Endodermal cell (in vitro differentiated cells): ENCODE measurements around the gene ANXA4. TPM values are rescaled to one million over a fixed set of nuclear protein-coding genes. Genes with fewer than 3 reads are reported as not detected.

ENCODE experiments used
- DNase-seq: peaks from one replicate; pipeline ENCODE4 v3.0.0-alpha.2; 2017
- H3K27ac ChIP-seq: 2 replicates; pipeline ENCODE4 v1.5.1; 2013; ENCODE audit warnings: mild to moderate bottlenecking, low read depth, low read length, moderate library complexity
- H3K27me3 ChIP-seq: 2 replicates; pipeline ENCODE4 v1.6.1; 2013; ENCODE audit warnings: mild to moderate bottlenecking, low read length, moderate library complexity; ENCODE audit not compliant: insufficient read depth, control insufficient read depth, poor library complexity, severe bottlenecking
- H3K36me3 ChIP-seq: 2 replicates; pipeline ENCODE4 v1.7.0; 2013; ENCODE audit warnings: mild to moderate bottlenecking, low read length, moderate library complexity; ENCODE audit not compliant: control insufficient read depth, insufficient read depth
- H3K4me1 ChIP-seq: one replicate; pipeline ENCODE4 v1.7.0; 2013; ENCODE audit warnings: low read length; ENCODE audit not compliant: control insufficient read depth, insufficient read depth
- H3K4me3 ChIP-seq: 2 replicates; pipeline ENCODE4 v1.5.1; 2013; ENCODE audit warnings: mild to moderate bottlenecking, low read length, moderate library complexity
- H3K9ac ChIP-seq: 2 replicates; pipeline ENCODE4 v1.6.1; 2013; ENCODE audit warnings: mild to moderate bottlenecking, low read length, moderate library complexity; ENCODE audit not compliant: poor library complexity, severe bottlenecking; ENCODE audit errors: extremely low read depth
- H3K9me3 ChIP-seq: 2 replicates; pipeline ENCODE4 v1.6.1; 2013; ENCODE audit warnings: mild to moderate bottlenecking, low read length, moderate library complexity; ENCODE audit not compliant: control insufficient read depth
- H3K27ac Mint-ChIP-seq: 2 replicates; pipeline ENCODE4 v1.8.0; 2020; ENCODE audit warnings: mixed read lengths
- H3K27me3 Mint-ChIP-seq: 2 replicates; pipeline ENCODE4 v1.8.0; 2021; ENCODE audit warnings: mild to moderate bottlenecking, mixed read lengths; ENCODE audit not compliant: insufficient read depth
- H3K36me3 Mint-ChIP-seq: 2 replicates; pipeline ENCODE4 v1.8.0; 2020; ENCODE audit warnings: low read depth, mixed read lengths
- H3K4me1 Mint-ChIP-seq: 2 replicates; pipeline ENCODE4 v1.8.0; 2020; ENCODE audit warnings: mixed read lengths
- H3K4me3 Mint-ChIP-seq: 2 replicates; pipeline ENCODE4 v1.8.0; 2020; ENCODE audit warnings: mild to moderate bottlenecking, moderate library complexity, mixed read lengths
- H3K9me3 Mint-ChIP-seq: 2 replicates; pipeline ENCODE4 v1.8.0; 2020; ENCODE audit warnings: mild to moderate bottlenecking, mixed read lengths
- CTCF ChIP-seq: fragments of 200-600 bp; sonication (generic); conservative IDR thresholded peaks from 2 replicates; pipeline ENCODE4 v1.5.0; 2021; ENCODE audit warnings: antibody characterized with exemption, mild to moderate bottlenecking
- WGBS, 2 experiments: methylation state at CpG; one replicate each; pipeline versions ENCODE4 v1.1.5 to v1.1.7; 2013; ENCODE audit warnings: missing lambda C conversion rate in 2 of 2, mixed read lengths in 1 of 2; ENCODE audit not compliant: insufficient coverage in 1 of 2, insufficient read length in 1 of 2; 5-methylcytosine and 5-hydroxymethylcytosine counted together
- total RNA-seq, 2 donors: library from RNA; stranded (reverse); fragmentation: NEBNext Ultra II Directional in 1 of 2; extraction: Animal tissue kit (Norgen Biotek cat#: 25700) in 1 of 2; gene quantifications; 2 replicates in 1 of 2; 3 replicates in 1 of 2; pipeline ENCODE4 v1.2.1, GENCODE V29; 2021

ANXA4 gene
- total RNA-seq, 2 donors from 2014 or later = 18.0 to 21.4 TPM

- Mint-ChIP-seq H3K9me3 (no peaks in the 10 kb centered on the region), H3K27me3 (no peaks in the 10 kb centered on the region)
Measured at GRCh38 chr2:69811018-69811417, 69.1 kb downstream of the ANXA4 start.

GRCh38 chr2:69811591-69811990 lies 69.7 kb downstream of the ANXA4 start:
- H3K27ac ChIP-seq = no peak overlapping the region
- no peaks in the 10 kb centered on the region for H3K27me3 ChIP-seq
- H3K9me3 ChIP-seq = no peaks in the 10 kb centered on the region
- no peak overlapping the region for H3K4me3 ChIP-seq
- H3K27ac Mint-ChIP-seq = no peak overlapping the region
- no peaks in the 10 kb centered on the region for H3K9me3 Mint-ChIP-seq
- H3K4me1 Mint-ChIP-seq = peaks cover 8% of the 10 kb centered on the region
- H3K27me3 Mint-ChIP-seq = no peaks in the 10 kb centered on the region
- H3K36me3 ChIP-seq = no peaks in the 10 kb centered on the region
- no peak overlapping the region for H3K9ac ChIP-seq
- peaks cover 10% of the 10 kb centered on the region for H3K36me3 Mint-ChIP-seq
- TF ChIP-seq CTCF = no peak
- H3K4me3 Mint-ChIP-seq = no peak overlapping the region
- DNase-seq = no peak
- WGBS, 2 experiments = 93% methylated on average over 2 to 3 of the region's 3 CpGs
- H3K4me1 ChIP-seq = no peaks in the 10 kb centered on the region

More at GRCh38 chr2:69811018-69811417, 69.1 kb downstream of the ANXA4 start:
- Mint-ChIP-seq H3K4me1 (peaks cover 8% of the 10 kb centered on the region), H3K36me3 (peaks cover 10% of the 10 kb centered on the region), H3K27ac (no peak overlapping the region), H3K4me3 (no peak overlapping the region)
- WGBS, 2 experiments = 94 to 97% methylated on average over 5 of the region's 5 CpGs
- Histone ChIP-seq H3K9ac (no peak overlapping the region), H3K27ac (no peak overlapping the region), H3K36me3 (no peaks in the 10 kb centered on the region), H3K4me3 (no peak overlapping the region), H3K4me1 (no peaks in the 10 kb centered on the region), H3K9me3 (no peaks in the 10 kb centered on the region), H3K27me3 (no peaks in the 10 kb centered on the region)
- no peak for TF ChIP-seq CTCF
- no peak for DNase-seq

GRCh38 chr2:69815717-69816116 lies 73.8 kb downstream of the ANXA4 start:
- H3K36me3 ChIP-seq = no peaks in the 10 kb centered on the region
- H3K4me3 ChIP-seq = no peak overlapping the region
- Mint-ChIP-seq H3K36me3 (peaks cover 4% of the 10 kb centered on the region), H3K4me1 (peaks cover 18% of the 10 kb centered on the region), H3K4me3 (no peak overlapping the region), H3K27ac (peak overlapping the region; percentile 15), H3K9me3 (no peaks in the 10 kb centered on the region), H3K27me3 (no peaks in the 10 kb centered on the region)
- TF ChIP-seq CTCF = no peak
- H3K27ac ChIP-seq = no peak overlapping the region
- no peaks in the 10 kb centered on the region for H3K27me3 ChIP-seq
- H3K4me1 ChIP-seq = no peaks in the 10 kb centered on the region
- DNase-seq = no peak
- WGBS, 2 experiments = 78% methylated on average over 1 of the region's 1 CpG; no CpG with 5 or more reads in 1 of the 2 experiments
- H3K9ac ChIP-seq = no peak overlapping the region
- no peaks in the 10 kb centered on the region for H3K9me3 ChIP-seq
